ENCODE results near the gene DNAH2. TPM values are rescaled to one million over a fixed set of nuclear protein-coding genes. Genes with fewer than 3 reads are reported as not detected.

Gene DNAH2
- total and polyA plus RNA-seq, 10 donors, result 0.02 to 1.1 (median 0.13) TPM; not detected in 1

- intact Hi-C loops (cut with DNase I; ENCODE audit: low total_unique reads), result no loop called here
- DNase-seq, result no peak
- no peaks in the 10 kb centered on the region for H3K9me3 ChIP-seq
- no peak for TF ChIP-seq POLR2A (IDR thresholded peaks at IDR 0.05)
- no peak for TF ChIP-seq POLR2AphosphoS5 (IDR thresholded peaks at IDR 0.05)
- no peak for TF ChIP-seq CTCF (IDR thresholded peaks at IDR 0.05 in 8 of 11, conservative IDR thresholded peaks at IDR 0.05 in 3 of 11)
- H3K4me3 ChIP-seq, result no peak overlapping the region
- peaks cover 0 to 45% (median 13%) of the 10 kb centered on the region in 6 donors for H3K36me3 ChIP-seq
- peaks cover 7 to 73% (median 59%) of the 10 kb centered on the region in 6 donors for H3K4me1 ChIP-seq
- WGBS, 5 donors, result 39 to 55% (median 49%) methylated on average over 7 of the region's 7 CpGs
- no peaks in the 10 kb centered on the region for H3K27me3 ChIP-seq (replicated peaks in 1 of 7)
- H3K27ac ChIP-seq, result peak overlapping the region in 4 of 8 donors; percentile 34 to 61 (median 44)
Observed at GRCh38 chr17:7881276-7882054, 163.9 kb downstream of the DNAH2 start.

GRCh38 chr17:7882068-7882467 is 164.5 kb downstream of the DNAH2 start:
- Histone ChIP-seq H3K4me1 (peaks cover 13 to 74% (median 64%) of the 10 kb centered on the region in 6 donors), H3K9me3 (no peaks in the 10 kb centered on the region), H3K4me3 (no peak overlapping the region), H3K27me3 (replicated peaks in 1 of 7) (no peaks in the 10 kb centered on the region), H3K27ac (peak overlapping the region in 4 of 8 donors; percentile 34 to 61 (median 44)), H3K36me3 (peaks cover 0 to 45% (median 13%) of the 10 kb centered on the region in 6 donors)
- TF ChIP-seq POLR2A (IDR thresholded peaks at IDR 0.05), result no peak
- TF ChIP-seq POLR2AphosphoS5 (IDR thresholded peaks at IDR 0.05), result no peak
- TF ChIP-seq CTCF (IDR thresholded peaks at IDR 0.05 in 8 of 11, conservative IDR thresholded peaks at IDR 0.05 in 3 of 11), result no peak
- intact Hi-C loops (cut with DNase I; ENCODE audit: low total_unique reads), result no loop called here
- no peak for DNase-seq
- 63 to 79% (median 72%) methylated on average over 7 of the region's 7 CpGs for WGBS, 5 donors

- TF ChIP-seq POLR2A (IDR thresholded peaks at IDR 0.05) (no peak), POLR2AphosphoS5 (IDR thresholded peaks at IDR 0.05) (no peak), CTCF (IDR thresholded peaks at IDR 0.05 in 8 of 11, conservative IDR thresholded peaks at IDR 0.05 in 3 of 11) (no peak)
- Histone ChIP-seq H3K27ac (peak overlapping the region in 4 of 8 donors; percentile 1 to 94 (median 44)), H3K9me3 (no peaks in the 10 kb centered on the region), H3K4me3 (no peak overlapping the region), H3K4me1 (peaks cover 14 to 80% (median 67%) of the 10 kb centered on the region in 6 donors), H3K27me3 (replicated peaks in 1 of 7) (no peaks in the 10 kb centered on the region), H3K36me3 (peaks cover 0 to 44% (median 13%) of the 10 kb centered on the region in 6 donors)
- DNase-seq, result no peak
- WGBS, 5 donors, result 89 to 97% (median 92%) methylated on average over 3 of the region's 3 CpGs
- intact Hi-C loops (cut with DNase I; ENCODE audit: low total_unique reads), result no loop called here
Observed at GRCh38 chr17:7882629-7883028, 165.1 kb downstream of the DNAH2 start.

Other genes starting within 250 kb of the DNAH2 start
- 10 to 100 TPM; 38.7 to 68.8 (median 46.5) TPM for gene ZBTB4, start 238.1 kb upstream of the DNAH2 start, total RNA-seq
- 10 to 100 TPM; 10.5 to 23.7 (median 12.3) TPM for gene ZBTB4, start 238.1 kb upstream of the DNAH2 start, polyA plus RNA-seq
- gene SLC35G6, start 236.3 kb upstream of the DNAH2 start, total RNA-seq, result not detected
- under 1 TPM in 1 of 3 donors, not detected in 2; 0.13 TPM for gene SLC35G6, start 236.3 kb upstream of the DNAH2 start, polyA plus RNA-seq
- 100 to 1,000 TPM; 108 to 196 (median 173) TPM for gene POLR2A, start 233.4 kb upstream of the DNAH2 start, total RNA-seq
- gene POLR2A, start 233.4 kb upstream of the DNAH2 start, polyA plus RNA-seq, result 10 to 100 TPM in 1 of 3 donors, 1 to 10 TPM in 2; 8.2 to 26.0 (median 8.8) TPM
- 10 to 100 TPM; 37.4 to 64.6 (median 60.5) TPM for gene TNFSF12, start 168.7 kb upstream of the DNAH2 start, total RNA-seq
- 10 to 100 TPM; 46.5 to 65.0 (median 49.3) TPM for gene TNFSF12, start 168.7 kb upstream of the DNAH2 start, polyA plus RNA-seq
- 10 to 100 TPM; 14.5 to 54.0 (median 31.6) TPM for gene TNFSF13, start 159.0 kb upstream of the DNAH2 start, total RNA-seq
- 10 to 100 TPM; 19.9 to 23.4 (median 20.5) TPM for gene TNFSF13, start 159.0 kb upstream of the DNAH2 start, polyA plus RNA-seq
- gene SENP3, start 155.8 kb upstream of the DNAH2 start, total RNA-seq, result 10 to 100 TPM; 36.3 to 71.7 (median 42.9) TPM
- 10 to 100 TPM; 43.1 to 52.7 (median 45.6) TPM for gene SENP3, start 155.8 kb upstream of the DNAH2 start, polyA plus RNA-seq
- 100 to 1,000 TPM; 177 to 387 (median 271) TPM for gene CD68, start 138.1 kb upstream of the DNAH2 start, total RNA-seq
- 100 to 1,000 TPM in 1 of 3 donors, 10 to 100 TPM in 2; 52.5 to 236 (median 86.1) TPM for gene CD68, start 138.1 kb upstream of the DNAH2 start, polyA plus RNA-seq
- gene MPDU1, start 133.9 kb upstream of the DNAH2 start, total RNA-seq, result 100 to 1,000 TPM in 1 of 7 donors, 10 to 100 TPM in 6; 35.5 to 163 (median 51.2) TPM
- gene MPDU1, start 133.9 kb upstream of the DNAH2 start, polyA plus RNA-seq, result 10 to 100 TPM; 42.7 to 73.0 (median 59.5) TPM
- gene SOX15, start 127.7 kb upstream of the DNAH2 start, total RNA-seq, result 1 to 10 TPM in 1 of 7 donors, under 1 TPM in 2, not detected in 4; 0.41 to 1.7 (median 0.64) TPM
- gene SOX15, start 127.7 kb upstream of the DNAH2 start, polyA plus RNA-seq, result under 1 TPM; 0.20 to 0.44 (median 0.32) TPM
- 10 to 100 TPM; 17.7 to 29.3 (median 26.7) TPM for gene FXR2, start 102.8 kb upstream of the DNAH2 start, total RNA-seq
- 10 to 100 TPM; 18.9 to 26.9 (median 20.4) TPM for gene FXR2, start 102.8 kb upstream of the DNAH2 start, polyA plus RNA-seq
- gene SAT2, start 89.9 kb upstream of the DNAH2 start, total RNA-seq, result 10 to 100 TPM; 65.1 to 98.6 (median 80.6) TPM
- gene SAT2, start 89.9 kb upstream of the DNAH2 start, polyA plus RNA-seq, result 100 to 1,000 TPM; 116 to 229 (median 191) TPM
- gene SHBG, start 87.6 kb upstream of the DNAH2 start, total RNA-seq, result 1 to 10 TPM in 2 of 7 donors, under 1 TPM in 3, not detected in 2; 0.49 to 1.9 (median 0.70) TPM
- gene SHBG, start 87.6 kb upstream of the DNAH2 start, polyA plus RNA-seq, result under 1 TPM; 0.27 to 0.35 (median 0.28) TPM
- 10 to 100 TPM in 1 of 7 donors, 1 to 10 TPM in 6; 3.8 to 10.1 (median 5.1) TPM for gene ATP1B2, start 66.8 kb upstream of the DNAH2 start, total RNA-seq
- under 1 TPM; 0.26 to 0.56 (median 0.54) TPM for gene ATP1B2, start 66.8 kb upstream of the DNAH2 start, polyA plus RNA-seq
- gene TP53, start 30.3 kb upstream of the DNAH2 start, total RNA-seq, result 10 to 100 TPM; 37.0 to 83.9 (median 58.5) TPM
- 10 to 100 TPM; 33.6 to 48.1 (median 40.1) TPM for gene TP53, start 30.3 kb upstream of the DNAH2 start, polyA plus RNA-seq
- gene WRAP53, start 29.3 kb upstream of the DNAH2 start, total RNA-seq, result 10 to 100 TPM in 1 of 7 donors, 1 to 10 TPM in 6; 8.5 to 10.6 (median 9.5) TPM
- gene WRAP53, start 29.3 kb upstream of the DNAH2 start, polyA plus RNA-seq, result 10 to 100 TPM; 13.3 to 21.8 (median 16.4) TPM
- gene EFNB3, start 12.5 kb upstream of the DNAH2 start, total RNA-seq, result under 1 TPM in 6 of 7 donors, not detected in 1; 0.17 to 0.60 (median 0.29) TPM
- under 1 TPM; 0.04 to 0.11 (median 0.06) TPM for gene EFNB3, start 12.5 kb upstream of the DNAH2 start, polyA plus RNA-seq
- 100 to 1,000 TPM in 1 of 7 donors, 10 to 100 TPM in 6; 22.3 to 110 (median 60.8) TPM for gene KDM6B, start 116.5 kb downstream of the DNAH2 start, total RNA-seq
- 10 to 100 TPM in 1 of 3 donors, 1 to 10 TPM in 2; 2.9 to 11.7 (median 4.0) TPM for gene KDM6B, start 116.5 kb downstream of the DNAH2 start, polyA plus RNA-seq
- 10 to 100 TPM in 5 of 7 donors, 1 to 10 TPM in 2; 5.2 to 31.8 (median 18.0) TPM for gene TMEM88, start 137.3 kb downstream of the DNAH2 start, total RNA-seq
- gene TMEM88, start 137.3 kb downstream of the DNAH2 start, polyA plus RNA-seq, result 10 to 100 TPM in 1 of 3 donors, 1 to 10 TPM in 2; 5.5 to 26.2 (median 9.5) TPM
- 100 to 1,000 TPM in 1 of 7 donors, 10 to 100 TPM in 6; 51.0 to 111 (median 56.9) TPM for gene NAA38, start 139.8 kb downstream of the DNAH2 start, total RNA-seq
- 100 to 1,000 TPM; 119 to 185 (median 182) TPM for gene NAA38, start 139.8 kb downstream of the DNAH2 start, polyA plus RNA-seq
- 10 to 100 TPM in 1 of 7 donors, 1 to 10 TPM in 6; 4.1 to 13.2 (median 5.9) TPM for gene CYB5D1, start 140.3 kb downstream of the DNAH2 start, total RNA-seq
- 1 to 10 TPM; 2.1 to 3.8 (median 2.9) TPM for gene CYB5D1, start 140.3 kb downstream of the DNAH2 start, polyA plus RNA-seq
- gene CHD3, start 171.0 kb downstream of the DNAH2 start, total RNA-seq, result 100 to 1,000 TPM in 2 of 7 donors, 10 to 100 TPM in 5; 60.9 to 117 (median 83.6) TPM
- gene CHD3, start 171.0 kb downstream of the DNAH2 start, polyA plus RNA-seq, result 10 to 100 TPM; 37.0 to 84.3 (median 71.8) TPM
- gene RNF227, start 198.5 kb downstream of the DNAH2 start, total RNA-seq, result 10 to 100 TPM in 1 of 7 donors, 1 to 10 TPM in 6; 2.5 to 20.7 (median 3.4) TPM
- 1 to 10 TPM; 2.4 to 4.0 (median 3.8) TPM for gene RNF227, start 198.5 kb downstream of the DNAH2 start, polyA plus RNA-seq
- gene KCNAB3, start 212.1 kb downstream of the DNAH2 start, total RNA-seq, result 1 to 10 TPM; 1.1 to 6.3 (median 4.2) TPM
- gene KCNAB3, start 212.1 kb downstream of the DNAH2 start, polyA plus RNA-seq, result 1 to 10 TPM; 2.3 to 5.6 (median 2.9) TPM
- 100 to 1,000 TPM in 3 of 7 donors, 10 to 100 TPM in 4; 71.1 to 120 (median 98.9) TPM for gene TRAPPC1, start 214.2 kb downstream of the DNAH2 start, total RNA-seq
- 100 to 1,000 TPM; 128 to 172 (median 135) TPM for gene TRAPPC1, start 214.2 kb downstream of the DNAH2 start, polyA plus RNA-seq
- gene CNTROB, start 214.5 kb downstream of the DNAH2 start, total RNA-seq, result 10 to 100 TPM; 22.6 to 27.0 (median 25.2) TPM
- gene CNTROB, start 214.5 kb downstream of the DNAH2 start, polyA plus RNA-seq, result 10 to 100 TPM; 19.6 to 27.1 (median 24.2) TPM